HG02642 (cell line): ENCODE results near the gene IL13.
"Not testable (repeated sequence)": the region's sequence is repeated elsewhere in the genome, so short reads cannot be mapped to it uniquely, and the experiment has no call there.

Source experiments
- ATAC-seq: cut with Tn5 transposase; IDR thresholded peaks from one replicate; pipeline ENCODE4 v1.9.1; 2021; ENCODE audit warnings: mild to moderate bottlenecking; ENCODE audit not compliant: unreplicated experiment, poor library complexity

The IL13 gene

DNA sequence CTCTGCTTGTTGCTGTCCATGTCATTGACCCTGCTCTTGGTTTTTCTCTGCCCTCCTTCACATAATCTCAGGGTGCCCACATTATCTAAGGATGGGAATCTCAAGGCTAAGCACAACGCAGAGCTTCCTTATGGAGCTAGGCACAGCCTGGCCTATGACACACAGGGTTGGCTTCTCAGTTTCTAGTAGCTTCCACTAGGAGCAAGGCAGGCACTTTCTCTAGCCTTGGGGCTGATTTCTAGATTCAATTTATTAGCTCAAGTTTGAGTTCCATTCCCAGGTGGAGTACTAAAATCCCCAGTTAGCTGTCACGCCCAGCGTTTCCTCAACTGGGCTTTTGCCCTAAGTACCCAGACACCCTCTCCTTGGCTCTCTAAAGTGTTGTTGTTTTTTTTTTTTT lies 28.2 kb downstream of the IL13 start:
- ATAC-seq: no peak

GRCh38 chr5:132687995-132688394 lies 30.0 kb downstream of the IL13 start:
- ATAC-seq: no peak

GRCh38 chr5:132688536-132689339 lies 30.8 kb downstream of the IL13 start:
- ATAC-seq: no peak

DNA sequence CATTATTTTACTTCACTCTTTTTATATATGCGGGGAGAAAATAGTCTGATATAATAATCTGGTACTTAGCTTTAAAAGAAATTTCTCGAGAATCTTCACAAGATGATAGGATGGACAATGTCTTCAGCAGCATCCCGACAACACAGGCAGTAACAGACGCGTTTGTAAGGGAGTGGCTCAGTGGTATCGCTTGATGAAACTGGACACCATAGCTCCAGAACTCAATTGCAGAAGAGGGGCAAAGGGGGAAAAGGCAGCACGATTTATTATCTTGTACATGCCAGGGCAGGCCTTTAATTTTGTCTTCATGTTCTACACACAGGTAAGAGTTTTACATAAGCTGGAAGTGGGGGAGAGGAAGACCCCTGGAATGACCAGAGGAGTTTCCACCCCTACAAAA lies 31.5 kb downstream of the IL13 start:
- no peak for ATAC-seq

- no peak for ATAC-seq
Measured at GRCh38 chr5:132690156-132690555, 32.2 kb downstream of the IL13 start.

DNA sequence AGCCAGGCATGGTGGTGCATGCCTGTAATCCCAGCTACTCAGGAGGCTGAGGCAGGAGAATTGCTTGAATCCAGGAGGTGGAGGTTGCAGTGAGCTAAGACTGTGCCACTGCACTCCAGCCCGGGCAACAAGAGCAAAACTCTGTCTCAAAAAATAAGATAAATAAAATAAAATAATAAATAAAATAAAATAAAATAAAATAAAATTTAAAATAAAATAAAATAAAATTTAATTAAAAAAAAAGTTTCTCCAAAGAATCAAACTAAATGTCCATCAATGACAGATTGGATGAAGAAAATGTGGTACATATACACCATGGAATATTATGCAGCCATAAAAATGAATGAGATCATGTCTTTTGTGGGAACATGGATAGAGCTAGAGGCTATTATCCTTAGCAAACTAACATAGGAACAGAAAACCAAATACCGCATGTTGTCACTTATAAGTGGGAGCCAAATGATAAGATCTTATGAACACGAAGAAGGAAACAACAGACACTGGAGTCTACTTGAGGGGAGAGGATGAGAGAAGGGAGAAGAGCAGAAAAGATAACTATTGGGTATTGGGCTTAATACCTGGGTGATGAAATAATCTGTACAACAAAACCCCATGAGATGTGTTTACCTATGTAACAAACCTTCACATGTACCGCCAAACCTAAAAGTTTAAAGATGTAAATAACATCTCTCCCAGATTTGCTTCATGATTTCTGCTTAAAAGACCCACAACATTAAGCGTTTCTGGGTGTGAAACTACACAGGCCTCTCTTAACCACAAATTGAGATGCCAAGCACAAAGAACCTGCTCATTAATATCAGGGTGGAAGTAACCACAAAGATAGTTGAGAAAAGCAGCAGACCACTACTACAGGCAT lies 34.0 kb downstream of the IL13 start:
- ATAC-seq: not testable (repeated sequence)

GRCh38 chr5:132692632-132692967 lies 34.6 kb downstream of the IL13 start:
- no peak for ATAC-seq

DNA sequence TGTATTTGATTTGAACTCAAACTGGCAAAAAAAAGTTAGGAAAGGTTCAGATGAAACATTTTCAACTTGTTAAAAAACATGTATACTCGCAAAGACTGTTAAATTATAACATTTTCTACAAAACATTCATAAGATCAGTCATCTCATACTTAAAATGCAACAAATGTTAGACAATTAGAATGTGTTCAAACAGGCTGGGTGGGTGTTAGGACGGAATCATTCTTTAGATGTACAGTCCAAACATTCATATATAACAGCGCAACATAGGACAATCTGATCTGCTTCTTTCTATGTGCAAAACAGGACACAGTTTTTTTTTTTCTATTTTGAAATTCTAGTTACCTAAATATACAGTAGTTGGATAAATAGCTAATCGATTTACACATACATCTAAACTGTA lies 38.0 kb downstream of the IL13 start:
- ATAC-seq: no peak

- ATAC-seq: no peak
Measured at GRCh38 chr5:132704875-132705274, 46.9 kb downstream of the IL13 start.

DNA sequence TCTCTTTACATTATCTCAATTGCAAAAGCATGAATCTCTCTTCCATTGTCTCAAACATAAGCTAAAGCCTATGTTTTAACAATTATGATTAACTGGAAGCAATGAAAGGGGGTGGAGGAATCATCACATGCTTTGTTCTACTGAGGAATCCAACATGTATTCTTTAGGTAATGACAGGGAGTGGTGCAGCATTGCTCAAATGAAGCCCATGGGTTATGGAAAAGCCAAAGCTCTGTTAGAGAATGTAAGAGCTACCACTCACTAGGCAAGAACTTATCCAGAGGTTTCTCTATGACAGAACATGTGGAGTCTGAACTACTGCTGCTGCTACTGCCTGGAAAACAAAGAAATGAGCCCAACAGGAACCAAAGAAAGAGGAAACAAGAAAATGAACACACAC lies 50.7 kb downstream of the IL13 start:
- no peak for ATAC-seq
